ENCODE results near the gene KRT85.

The KRT85 gene

GRCh38 chr12:52322069-52322468 is 45.2 kb downstream of the KRT85 start:
- TF ChIP-seq CTCF (IDR thresholded peaks at IDR 0.05; ENCODE audit: low read depth, low read length), result no peak
- H3K4me3 ChIP-seq (replicated peaks in 1 of 2; ENCODE audit: low read depth in 2 of 2, low read length in 2 of 2), result no peak overlapping the region
- DNase-seq (ENCODE audit: low read depth in 2 of 2), result no peak

DNA sequence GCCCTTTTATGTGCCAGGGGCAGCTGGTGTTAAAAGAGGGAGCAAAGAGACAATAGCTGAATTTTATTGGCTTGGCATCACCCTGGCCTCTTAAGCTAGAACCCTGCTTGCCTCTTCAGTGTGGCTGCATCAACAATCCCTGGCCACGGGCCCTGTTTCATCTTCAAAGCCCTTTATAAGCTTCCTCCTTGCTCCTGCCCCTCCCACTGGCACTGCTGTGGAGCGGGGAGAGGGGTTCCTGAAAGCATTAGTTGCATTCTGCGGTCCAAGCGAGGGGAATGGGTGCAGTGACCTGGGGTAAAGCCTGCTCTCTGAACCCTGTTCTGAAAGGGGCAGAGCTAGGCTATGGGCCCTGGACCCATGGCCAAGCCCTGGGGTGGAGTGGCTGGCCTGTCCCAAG is 45.9 kb downstream of the KRT85 start:
- TF ChIP-seq CTCF (IDR thresholded peaks at IDR 0.05; ENCODE audit: low read depth, low read length), result no peak
- H3K4me3 ChIP-seq (replicated peaks in 1 of 2; ENCODE audit: low read depth in 2 of 2, low read length in 2 of 2), result no peak overlapping the region
- no peak for DNase-seq (ENCODE audit: low read depth in 2 of 2)

DNA sequence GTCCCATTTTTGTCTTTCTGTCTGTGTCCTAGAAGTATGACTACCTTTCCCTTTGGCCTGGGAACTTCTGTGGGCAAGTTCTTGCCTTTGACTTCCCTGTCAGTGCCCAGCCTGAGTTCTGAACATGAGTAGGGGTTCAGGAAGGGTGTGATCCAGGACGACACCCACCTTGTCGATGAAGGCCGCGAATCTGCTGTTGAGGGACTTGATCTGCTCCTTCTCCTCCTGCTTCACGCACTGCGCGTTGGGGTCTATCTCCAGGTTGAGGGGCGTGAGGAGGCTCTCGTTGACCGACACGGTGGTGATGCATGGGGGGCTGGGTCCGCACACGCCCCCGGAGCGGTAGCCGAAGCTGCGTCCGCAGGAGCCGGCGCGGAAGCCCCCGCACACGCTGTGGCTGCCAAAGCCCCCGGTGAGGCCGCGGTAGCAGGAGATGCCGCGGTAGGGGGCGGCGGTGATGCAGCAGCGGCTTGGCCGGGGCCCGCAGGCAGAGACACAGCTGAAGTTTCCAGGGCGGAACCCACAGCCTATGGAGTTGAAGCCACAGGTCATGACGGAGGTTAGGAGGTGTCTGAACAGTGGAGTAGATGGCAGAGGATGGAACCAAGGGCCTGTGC is 46.4 kb downstream of the KRT85 start, which contains the start of gene KRT83:
Gene KRT83 (minus strand): TSS at position 615 of the 617 bp plus-strand sequence. CDS start 63 bp downstream, at position 552.
- no peak for DNase-seq (ENCODE audit: low read depth in 2 of 2)
- no peak for TF ChIP-seq CTCF (IDR thresholded peaks at IDR 0.05; ENCODE audit: low read depth, low read length)
- no peak within 1 kb of the TSS for H3K4me3 ChIP-seq (replicated peaks in 1 of 2; ENCODE audit: low read depth in 2 of 2, low read length in 2 of 2)

DNA sequence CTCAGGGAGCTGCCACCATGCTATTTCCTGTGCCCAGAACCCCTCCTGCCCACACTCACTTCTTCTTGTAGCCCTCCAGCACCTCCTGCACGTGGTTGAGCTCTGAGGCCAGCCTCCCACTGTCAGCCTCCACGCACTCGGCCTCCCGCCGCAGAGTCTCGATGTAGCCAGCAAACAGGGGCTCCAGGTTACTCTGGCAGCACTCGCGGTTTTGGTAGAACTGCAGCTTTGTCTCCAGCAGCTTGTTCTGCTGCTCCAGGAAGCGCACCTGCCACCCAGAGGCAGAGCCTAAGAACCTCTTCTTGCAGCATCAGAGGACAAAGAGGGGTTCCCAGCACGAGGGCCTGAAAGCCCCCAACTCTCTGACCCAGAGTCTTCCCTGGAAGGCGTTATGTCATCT is 48.2 kb downstream of the KRT85 start:
- TF ChIP-seq CTCF (IDR thresholded peaks at IDR 0.05; ENCODE audit: low read depth, low read length), result no peak
- no peak overlapping the region for H3K4me3 ChIP-seq (replicated peaks in 1 of 2; ENCODE audit: low read depth in 2 of 2, low read length in 2 of 2)
- DNase-seq (ENCODE audit: low read depth in 2 of 2), result no peak

GRCh38 chr12:52318241-52318990 is 48.9 kb downstream of the KRT85 start:
- no peak overlapping the region for H3K4me3 ChIP-seq (replicated peaks in 1 of 2; ENCODE audit: low read depth in 2 of 2, low read length in 2 of 2)
- DNase-seq (ENCODE audit: low read depth in 2 of 2), result no peak
- TF ChIP-seq CTCF (IDR thresholded peaks at IDR 0.05; ENCODE audit: low read depth, low read length), result no peak

DNA sequence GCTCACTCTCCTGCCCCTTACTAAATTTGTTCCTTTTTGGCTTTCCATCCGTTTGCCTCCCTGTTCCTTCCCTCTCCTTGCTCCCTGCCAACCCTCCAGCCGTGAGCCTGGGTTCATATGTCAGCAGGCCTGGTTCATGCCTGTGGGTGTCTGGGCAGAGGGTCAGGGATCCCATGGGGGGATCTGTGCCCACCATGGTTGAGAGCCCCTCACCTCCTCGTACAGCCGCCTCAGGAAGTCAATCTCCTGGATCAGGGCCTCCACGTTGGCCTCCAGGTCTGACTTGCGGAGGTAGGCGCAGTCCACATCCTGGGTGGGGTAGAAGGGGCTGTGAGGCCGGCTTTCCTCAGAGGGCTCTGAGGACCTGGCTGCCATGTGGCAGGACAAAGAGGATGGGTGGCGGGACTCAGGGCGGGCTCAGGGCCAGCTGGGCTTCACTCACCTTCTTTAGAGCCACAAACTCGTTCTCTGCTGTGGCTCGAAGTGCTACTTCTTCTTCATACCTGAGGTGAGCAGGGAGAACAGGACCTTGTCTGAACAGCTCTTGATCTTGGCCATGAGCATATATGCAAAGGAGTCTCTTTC is 49.7 kb downstream of the KRT85 start:
- no peak overlapping the region for H3K4me3 ChIP-seq (replicated peaks in 1 of 2; ENCODE audit: low read depth in 2 of 2, low read length in 2 of 2)
- no peak for DNase-seq (ENCODE audit: low read depth in 2 of 2)
- no peak for TF ChIP-seq CTCF (IDR thresholded peaks at IDR 0.05; ENCODE audit: low read depth, low read length)

Measured in cardiac fibroblast (primary cell).